ENCODE results near the gene NOD1.

- TF ChIP-seq, protein P1, sequence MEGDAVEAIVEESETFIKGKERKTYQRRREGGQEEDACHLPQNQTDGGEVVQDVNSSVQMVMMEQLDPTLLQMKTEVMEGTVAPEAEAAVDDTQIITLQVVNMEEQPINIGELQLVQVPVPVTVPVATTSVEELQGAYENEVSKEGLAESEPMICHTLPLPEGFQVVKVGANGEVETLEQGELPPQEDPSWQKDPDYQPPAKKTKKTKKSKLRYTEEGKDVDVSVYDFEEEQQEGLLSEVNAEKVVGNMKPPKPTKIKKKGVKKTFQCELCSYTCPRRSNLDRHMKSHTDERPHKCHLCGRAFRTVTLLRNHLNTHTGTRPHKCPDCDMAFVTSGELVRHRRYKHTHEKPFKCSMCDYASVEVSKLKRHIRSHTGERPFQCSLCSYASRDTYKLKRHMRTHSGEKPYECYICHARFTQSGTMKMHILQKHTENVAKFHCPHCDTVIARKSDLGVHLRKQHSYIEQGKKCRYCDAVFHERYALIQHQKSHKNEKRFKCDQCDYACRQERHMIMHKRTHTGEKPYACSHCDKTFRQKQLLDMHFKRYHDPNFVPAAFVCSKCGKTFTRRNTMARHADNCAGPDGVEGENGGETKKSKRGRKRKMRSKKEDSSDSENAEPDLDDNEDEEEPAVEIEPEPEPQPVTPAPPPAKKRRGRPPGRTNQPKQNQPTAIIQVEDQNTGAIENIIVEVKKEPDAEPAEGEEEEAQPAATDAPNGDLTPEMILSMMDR (IDR thresholded peaks at IDR 0.05; ENCODE audit: borderline replicate concordance, extremely low read depth, low read length, poor library complexity, severe bottlenecking): no peak
- TF ChIP-seq EZH2 (IDR thresholded peaks at IDR 0.05; ENCODE audit: borderline replicate concordance, low read depth, low read length, severe bottlenecking): no peak
Observed at GRCh38 chr7:30475580-30475979, 3.0 kb downstream of the NOD1 start.
